GM21737 (cell line): ENCODE measurements around the gene PLA1A.
A peak's percentile ranks its signal among the peaks of the same experiment; 100 is the strongest.
"Not testable (repeated sequence)": the region's sequence is repeated elsewhere in the genome, so short reads cannot be mapped to it uniquely, and the experiment has no call there.

ENCODE experiments used
- ATAC-seq: cut with Tn5 transposase; IDR thresholded peaks from one replicate; pipeline ENCODE4 v1.9.1; 2021; ENCODE audit warnings: mild to moderate bottlenecking, moderate library complexity; ENCODE audit not compliant: unreplicated experiment

The PLA1A gene, protein sequence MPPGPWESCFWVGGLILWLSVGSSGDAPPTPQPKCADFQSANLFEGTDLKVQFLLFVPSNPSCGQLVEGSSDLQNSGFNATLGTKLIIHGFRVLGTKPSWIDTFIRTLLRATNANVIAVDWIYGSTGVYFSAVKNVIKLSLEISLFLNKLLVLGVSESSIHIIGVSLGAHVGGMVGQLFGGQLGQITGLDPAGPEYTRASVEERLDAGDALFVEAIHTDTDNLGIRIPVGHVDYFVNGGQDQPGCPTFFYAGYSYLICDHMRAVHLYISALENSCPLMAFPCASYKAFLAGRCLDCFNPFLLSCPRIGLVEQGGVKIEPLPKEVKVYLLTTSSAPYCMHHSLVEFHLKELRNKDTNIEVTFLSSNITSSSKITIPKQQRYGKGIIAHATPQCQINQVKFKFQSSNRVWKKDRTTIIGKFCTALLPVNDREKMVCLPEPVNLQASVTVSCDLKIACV

DNA sequence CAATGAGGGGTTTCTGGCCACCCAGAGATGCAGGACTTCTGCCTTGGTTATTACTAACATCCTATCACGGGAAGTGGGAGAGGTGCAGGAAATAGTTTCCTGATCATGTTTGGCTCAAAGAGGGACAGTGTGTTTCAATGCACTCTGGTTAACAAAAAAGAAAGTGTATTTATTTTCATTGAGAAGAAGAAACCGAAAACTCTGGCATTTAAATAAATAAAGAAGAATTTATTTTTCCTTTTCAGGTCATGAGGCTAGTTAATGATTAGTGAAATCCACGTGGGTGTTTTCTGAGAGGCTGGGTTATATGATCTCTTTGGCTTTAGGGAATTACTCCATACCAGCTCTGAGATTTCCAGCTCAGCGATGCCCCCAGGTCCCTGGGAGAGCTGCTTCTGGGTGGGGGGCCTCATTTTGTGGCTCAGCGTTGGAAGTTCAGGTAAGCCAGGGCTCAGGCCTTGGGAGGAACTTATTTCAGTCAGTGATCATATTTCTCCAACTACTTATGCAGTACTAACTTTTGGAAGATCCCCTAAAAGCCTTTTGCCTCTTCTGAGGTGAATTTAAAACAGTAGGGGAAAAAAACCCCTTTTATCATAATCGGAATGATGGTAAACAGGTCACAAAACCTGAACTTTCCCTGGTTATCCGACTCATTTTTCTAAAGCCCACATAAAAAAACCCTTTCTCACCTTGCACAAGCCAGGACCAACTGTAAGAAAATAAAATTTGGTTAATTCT is at the start of gene PLA1A:
Gene PLA1A, plus strand, starts transcription at position 338 of the 741 bp plus-strand sequence. Its CDS starts 29 bp downstream, at position 367.
- no peak for ATAC-seq

DNA sequence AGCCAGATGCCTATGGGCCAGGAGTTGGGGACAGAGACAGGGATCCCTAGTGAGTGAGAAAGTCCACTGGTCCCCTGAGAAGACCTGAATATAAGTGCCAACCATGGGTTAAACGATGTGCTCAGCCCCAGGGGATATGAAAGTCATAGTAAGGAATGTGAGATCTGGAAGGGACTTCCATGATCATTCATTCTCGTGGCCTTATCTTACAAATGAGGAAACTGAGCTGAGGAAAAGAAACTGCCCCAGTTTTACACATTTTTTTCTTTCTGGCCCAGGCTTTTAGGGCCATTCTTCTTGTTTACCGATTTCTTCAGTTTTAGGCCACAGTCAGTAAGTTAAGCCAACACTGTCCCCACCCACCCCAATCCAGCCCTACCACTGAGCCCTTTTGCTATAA is 49.3 kb upstream of the PLA1A start:
- no peak for ATAC-seq

DNA sequence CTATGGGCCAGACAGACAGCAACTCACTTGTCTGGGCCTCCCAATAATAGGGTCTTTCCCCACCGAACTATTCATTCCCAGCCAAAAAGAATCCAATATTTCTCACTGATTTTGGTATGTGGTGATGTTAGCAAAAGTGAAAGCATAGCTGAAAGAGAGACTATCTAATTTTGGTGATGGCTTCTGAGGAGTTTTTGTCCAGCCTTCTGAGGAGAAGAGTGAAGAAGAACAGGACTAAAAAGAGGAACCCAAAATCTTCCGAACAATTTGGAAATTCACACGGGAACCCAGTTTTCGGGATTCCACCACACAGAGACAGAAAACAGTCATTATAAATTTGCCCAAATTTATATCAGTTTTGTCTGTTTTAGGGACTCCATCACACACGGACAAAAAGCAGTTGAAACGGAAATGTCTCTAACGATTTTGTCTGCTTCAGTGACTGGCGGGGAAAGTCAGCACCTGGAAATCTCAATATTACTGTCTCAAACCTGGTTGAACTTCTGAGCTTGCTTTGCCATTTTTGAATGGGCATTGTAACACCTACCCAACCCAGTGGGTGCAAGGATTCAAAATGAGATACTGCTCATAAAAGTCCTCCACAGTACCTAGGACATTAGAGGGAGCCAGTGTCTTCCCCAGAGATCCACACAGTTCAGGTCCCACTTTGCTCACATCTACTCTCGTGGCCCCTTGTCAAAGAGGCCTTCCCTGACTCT is 47.3 kb upstream of the PLA1A start:
- ATAC-seq: no peak

DNA sequence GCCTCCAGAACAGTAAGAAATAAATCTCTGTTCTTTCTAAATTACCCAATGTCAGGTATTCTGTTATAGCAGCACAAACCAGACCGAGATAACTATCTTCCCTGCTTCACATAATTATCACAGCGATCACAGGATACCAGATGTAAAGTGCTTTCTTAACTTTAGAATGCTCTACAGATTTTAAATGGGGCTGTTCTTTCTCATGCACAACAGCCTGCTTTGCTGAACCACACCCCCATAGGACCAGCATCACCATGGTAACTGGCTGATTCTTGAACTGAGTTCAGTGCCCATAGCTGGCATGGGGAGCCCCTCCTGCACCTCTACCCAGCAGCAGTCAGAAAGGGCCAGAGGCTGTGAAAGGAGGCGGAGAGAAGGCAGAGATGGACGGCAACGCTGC is 46.1 kb upstream of the PLA1A start:
- ATAC-seq: no peak

DNA sequence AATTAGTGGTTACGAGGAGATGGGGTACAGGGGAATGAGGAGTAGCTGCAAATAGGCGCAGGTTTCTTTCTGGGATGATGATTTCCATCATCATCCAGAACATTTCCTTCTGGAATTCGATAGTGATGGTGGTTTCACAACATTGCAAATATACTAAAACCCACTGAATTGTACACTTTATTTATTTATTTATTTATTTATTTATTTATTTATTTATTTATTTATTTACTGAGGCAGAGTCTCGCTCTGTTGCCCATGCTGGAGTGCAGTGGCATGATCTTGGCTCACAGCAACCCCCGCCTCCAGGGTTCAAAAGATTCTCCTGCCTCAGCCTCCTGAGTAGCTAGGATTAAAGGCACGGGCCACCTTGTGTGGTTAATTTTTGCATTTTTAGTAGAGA is 44.8 kb upstream of the PLA1A start:
- not testable (repeated sequence) for ATAC-seq

DNA sequence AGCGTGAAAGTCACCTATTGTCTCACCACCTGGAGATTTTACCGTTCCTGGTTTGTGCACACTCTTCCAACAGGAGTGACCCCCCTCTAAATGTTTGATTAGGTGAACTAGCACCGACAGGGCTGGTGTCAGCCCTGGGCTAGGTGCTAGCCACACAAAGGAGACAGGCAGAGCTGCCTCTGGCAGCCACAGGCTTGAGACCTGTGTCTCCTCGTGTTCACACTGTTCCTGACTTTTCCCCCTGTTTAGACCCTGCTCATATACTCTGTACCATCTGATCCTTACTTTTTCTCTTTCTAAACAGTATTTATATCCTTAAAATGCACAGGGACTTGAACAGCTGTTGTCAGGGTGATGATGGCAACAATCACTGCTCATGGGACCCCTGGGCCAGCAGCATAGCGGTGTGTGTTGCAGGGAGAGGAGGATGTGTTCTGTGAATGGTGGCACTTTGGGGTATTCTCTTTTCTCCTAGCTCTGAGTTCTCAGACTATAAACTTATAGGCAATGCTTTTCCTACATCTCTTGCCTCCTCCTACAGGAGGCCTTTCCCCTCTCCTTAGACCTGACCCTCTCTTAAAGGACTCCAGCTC is 43.8 kb upstream of the PLA1A start:
- ATAC-seq: no peak

DNA sequence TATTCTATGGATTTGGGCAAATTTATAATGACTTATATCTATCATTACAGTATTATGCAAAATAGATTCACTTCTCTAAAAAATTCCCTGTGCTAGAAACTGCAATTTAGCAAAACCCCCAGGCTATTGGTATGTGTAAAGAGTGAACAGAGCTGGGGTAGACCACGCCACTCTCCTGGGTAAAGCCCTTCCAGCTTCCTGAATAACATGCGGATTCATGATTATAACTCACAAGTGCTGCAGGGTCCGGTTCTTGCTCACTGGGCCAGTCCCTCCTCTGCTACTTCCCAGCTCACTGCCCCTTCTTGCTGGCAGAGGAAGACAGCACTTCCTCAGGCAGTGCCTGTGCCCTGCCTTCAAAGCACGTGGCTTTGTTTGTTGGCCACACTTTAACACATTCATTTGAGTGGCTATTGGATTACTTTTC is 42.4 kb upstream of the PLA1A start:
- no peak for ATAC-seq

DNA sequence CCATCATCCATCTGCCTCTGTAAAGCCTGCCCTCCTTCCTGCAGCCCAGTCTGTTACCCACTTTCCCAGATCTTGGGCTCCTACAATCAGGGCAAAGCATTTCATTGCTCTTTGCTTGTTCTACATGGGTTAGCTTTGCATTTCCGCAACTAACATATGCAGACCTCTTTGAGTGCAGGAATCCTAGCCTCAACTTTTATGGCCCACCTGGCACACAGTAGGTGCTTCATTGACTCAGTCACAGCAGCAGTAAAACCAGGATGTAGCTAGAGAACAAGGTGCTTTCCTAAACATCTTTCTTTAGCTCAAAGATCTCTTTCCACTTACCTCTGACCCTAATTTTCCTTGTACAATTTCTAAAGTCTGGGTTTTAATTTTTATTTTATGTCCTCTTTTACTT is 41.8 kb upstream of the PLA1A start:
- no peak for ATAC-seq

DNA sequence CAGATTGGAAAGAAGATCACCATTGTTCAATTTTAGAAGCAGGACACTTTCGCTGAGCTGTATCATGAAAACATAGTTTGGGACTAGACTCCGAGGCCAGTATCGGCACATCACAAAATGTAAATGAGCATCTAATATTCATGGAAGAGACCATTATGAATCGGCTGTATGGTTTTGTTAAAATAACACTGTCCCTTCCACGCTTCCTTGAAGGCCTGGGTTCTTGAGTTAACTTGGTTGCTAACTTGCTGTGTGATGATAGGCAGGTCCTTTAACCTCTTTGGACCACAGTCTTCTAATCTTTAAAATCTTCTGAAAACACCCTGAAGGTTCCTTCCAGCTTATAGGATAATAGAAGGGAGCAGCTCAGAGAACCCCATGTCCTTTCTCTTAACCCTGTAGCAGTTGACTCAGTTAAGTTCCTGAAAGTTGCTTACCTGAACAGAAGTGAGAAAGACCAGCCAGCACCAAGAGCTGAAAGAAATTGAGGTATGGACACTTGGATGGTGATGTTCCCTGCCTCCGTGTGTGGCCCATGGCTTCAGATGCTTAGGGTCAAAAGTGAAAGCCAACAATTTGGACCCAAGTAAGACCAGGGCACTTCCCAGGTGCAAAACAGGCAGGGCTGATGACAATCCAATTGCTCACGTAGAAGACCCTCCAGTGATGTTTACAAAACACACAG is 40.4 kb upstream of the PLA1A start:
- ATAC-seq: no peak

DNA sequence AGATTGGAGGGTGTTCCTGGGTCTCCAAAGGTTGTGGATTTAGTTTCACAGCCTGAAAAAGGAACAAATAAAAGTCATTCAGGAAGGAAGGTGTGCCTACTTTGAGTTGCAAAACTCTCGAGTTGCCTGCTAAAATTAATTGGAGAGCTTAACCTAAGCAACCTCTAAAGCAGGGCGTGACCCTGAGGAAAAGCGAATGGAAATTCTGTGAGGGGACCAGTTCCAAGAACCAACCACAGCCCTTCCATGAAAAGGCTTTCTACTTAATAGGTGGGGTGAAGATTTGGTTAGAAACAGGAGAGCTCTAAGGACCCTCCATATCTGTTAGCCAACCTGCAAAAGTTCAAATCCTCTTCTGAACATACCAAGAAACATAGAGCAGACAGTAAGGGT is 39.8 kb upstream of the PLA1A start:
- no peak for ATAC-seq

DNA sequence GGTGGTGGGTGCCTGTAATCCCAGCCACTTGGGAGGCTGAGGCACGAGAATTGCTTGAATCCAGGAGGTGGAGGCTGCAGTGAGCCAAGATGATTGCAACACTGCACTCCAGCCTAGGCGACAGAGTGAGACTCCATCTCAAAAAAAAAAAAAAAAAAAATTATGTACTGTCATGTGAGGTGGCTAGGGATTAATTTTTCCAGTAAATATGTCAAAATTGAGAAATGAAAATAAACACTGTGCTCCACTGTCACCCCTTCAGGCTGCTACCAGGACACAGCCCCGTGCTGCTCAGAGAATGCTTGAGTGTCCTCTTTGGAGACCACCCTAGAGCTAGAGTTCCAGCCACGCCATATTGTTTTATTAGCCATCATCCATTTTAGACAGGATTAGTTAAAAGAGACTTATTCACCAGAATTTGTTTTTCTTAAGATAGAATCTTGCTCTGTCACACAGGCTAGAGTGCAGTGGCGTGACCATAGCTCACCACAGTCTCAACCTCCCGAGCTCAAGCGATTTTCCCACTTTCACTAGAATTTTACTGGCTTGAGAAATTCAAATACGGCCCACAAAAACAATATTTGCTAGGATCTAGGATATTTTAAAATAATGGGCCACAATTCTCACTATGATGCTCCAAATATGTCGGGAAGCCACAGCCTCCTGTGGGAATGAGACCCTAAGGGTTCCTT is 38.9 kb upstream of the PLA1A start:
- no peak for ATAC-seq

DNA sequence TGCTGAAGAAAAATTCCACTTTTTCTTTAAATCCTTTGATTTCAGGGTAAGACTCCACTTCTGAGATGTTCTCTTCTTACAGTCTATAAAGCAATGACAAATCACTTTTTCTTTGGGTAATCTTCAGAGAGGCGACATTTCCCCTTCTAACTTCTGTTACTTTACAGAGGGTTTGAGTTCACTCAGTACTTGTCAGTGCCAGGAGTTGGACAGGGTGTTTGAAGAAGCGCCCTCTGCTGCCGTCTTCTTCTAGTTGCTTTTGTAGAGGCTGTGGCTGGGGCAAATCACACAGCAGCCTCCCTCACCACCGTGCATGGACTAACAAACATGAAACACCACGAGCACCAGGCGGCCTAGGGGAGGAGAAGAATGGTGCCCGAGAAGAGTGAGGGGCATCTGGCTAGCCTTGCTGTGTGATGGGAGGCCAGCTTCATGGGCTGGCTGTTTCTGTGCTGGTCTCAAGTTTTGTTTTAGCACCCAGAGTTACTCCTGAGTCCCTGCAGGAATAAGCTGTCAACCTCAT is 38.2 kb upstream of the PLA1A start, which contains the start of gene CD80:
Gene CD80, minus strand, starts transcription at position 174 of the 523 bp plus-strand sequence. CDS start 1,886 bp downstream, outside the sequence.
- ATAC-seq: peak; percentile 41

DNA sequence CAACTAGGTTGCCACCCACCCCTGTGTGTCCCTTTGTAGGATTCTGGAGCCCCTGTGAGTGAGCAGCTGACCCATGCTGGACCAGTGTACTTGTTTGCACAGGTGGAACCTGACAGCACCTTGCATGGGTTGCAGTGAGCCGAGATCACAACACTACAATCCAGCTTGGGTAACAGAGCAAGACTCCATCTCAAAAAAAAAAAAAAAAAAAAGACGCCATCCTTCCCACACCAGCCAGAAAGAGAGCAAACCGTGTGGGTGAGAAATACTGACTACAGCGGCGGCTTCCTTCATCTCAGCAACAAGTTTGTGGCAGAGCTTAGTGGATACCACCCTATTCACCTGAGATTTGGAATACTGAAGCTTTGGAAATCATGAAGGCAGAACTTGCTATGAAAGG is 37.5 kb upstream of the PLA1A start:
- no peak for ATAC-seq

DNA sequence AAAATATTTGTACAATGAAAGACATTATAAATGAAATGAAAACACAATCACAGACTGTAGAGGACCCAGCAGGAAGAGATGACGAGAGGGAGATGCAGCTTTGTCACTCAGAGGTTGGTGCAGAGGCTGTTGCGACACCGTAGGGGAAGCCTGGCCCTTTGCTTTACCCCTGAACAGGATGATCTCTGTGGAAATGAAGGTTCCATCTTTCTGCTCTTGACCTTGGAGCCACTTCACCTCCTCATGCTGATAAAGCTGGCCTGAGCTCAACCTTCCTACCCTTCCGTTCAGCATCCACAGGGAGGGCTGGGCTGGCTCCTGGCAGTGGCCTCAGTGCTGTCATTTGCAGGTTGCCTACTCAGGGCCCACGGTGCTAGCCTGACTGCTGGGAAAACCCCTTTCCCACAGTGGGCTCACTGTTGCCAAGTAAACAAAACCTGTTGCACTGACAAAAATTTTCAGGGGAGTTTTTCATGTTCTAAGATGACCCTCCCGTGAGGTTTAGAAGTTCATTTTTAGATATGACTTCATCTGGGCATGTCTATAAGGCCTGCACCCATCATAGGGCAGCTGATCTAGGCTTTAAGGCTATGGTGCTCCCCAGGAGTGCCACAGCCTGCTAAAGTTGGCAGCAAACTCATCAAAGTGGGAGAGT is 35.3 kb upstream of the PLA1A start:
- peak; percentile 70 for ATAC-seq

DNA sequence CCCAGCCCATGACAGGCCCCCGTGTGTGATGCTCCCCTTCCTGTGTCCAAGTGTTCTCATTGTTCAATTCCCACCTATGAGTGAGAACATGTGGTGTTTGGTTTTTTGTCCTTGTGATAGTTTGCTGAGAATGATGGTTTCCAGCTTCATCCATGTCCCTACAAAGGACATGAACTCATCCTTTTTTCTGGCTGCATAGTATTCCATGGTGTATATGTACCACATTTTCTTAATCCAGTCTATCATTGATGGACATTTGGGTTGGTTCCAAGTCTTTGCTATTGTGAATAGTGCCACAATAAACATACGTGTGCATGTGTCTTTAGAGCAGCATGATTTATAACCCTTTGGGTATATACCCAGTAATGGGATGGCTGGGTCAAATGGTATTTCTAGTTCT is 34.4 kb upstream of the PLA1A start:
- ATAC-seq: not testable (repeated sequence)

DNA sequence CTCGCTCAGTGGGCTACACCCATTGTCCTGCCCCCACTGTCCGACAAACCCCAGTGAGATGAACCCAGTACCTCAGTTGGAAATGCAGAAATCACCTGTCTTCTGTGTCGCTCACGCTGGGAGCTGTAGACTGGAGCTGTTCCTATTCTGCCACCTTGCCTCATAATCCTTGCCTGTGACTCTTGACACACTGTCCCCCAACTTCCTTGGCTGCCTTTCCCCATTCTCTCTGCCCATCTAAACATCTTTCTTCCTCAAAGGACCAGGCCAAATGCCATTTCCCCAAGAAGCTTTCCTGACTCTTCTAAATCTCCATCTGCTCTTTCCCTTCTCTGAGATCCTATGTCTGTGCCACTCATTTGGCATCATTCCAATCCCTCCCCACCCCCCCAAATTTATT is 28.5 kb upstream of the PLA1A start:
- ATAC-seq: no peak

DNA sequence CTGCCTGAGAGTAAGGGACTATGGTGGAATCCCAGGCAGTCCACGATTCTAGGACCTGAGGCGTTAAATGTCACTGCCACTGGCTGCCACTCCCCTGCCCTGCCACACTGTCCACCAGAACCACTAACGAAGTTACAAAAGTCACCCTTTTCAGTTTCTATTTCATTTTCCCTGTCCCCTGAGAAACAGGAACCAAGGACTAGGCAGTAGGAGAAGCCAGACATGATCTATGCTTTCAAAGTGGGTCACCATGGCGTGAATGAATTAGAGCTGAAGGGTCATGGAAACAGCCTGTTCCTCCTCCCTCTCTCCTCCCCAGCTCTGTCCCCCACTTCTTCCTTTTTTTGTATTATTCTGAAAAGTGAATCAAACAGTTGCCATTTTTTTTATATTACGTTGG is 27.5 kb upstream of the PLA1A start:
- ATAC-seq: no peak

DNA sequence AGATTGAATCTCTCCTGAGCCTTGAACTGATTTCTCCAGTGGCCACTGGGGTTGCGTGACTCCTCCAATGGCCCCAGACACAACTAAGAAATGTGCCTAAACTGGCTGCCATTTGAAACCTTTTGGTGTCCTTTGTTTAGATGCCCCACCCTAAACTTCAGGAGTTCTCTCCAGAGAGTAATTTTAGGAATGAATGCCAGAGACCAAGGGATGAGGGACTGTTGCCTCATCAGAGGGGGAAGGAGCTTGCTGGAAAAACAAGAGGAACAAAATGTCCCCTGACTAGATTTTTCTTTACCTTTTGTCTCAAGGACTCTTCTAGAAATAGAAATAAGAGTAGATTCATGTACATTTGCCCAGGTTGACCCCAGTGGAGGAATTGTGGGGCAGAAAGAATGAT is 26.5 kb upstream of the PLA1A start:
- ATAC-seq: no peak

DNA sequence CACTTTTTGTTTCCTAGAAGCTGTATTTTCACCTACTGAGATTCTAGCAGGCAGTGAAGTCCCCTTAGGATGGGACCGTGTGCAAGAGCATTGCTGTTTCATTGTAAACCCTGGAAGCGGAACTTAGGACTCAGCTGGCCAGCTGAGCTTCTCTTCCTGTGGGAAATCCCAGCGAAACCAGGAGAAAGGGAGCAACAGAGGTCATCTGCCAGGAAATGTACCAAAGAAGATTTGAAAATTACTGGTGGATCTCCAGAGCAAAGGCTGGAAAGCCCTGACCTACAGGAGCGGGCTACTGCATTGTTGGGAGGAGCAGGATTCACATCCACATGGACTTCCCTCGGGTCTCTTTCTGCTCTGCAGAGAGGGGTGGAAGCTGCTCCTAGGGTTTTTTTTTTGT is 26.0 kb upstream of the PLA1A start:
- ATAC-seq: no peak
